ENCODE data around the gene KCNH6. TPM values are rescaled to one million over a fixed set of nuclear protein-coding genes. Genes with fewer than 3 reads are reported as not detected.

The KCNH6 gene
- total RNA-seq, 1 experiment from 2014 or later, result 1.6 TPM

GRCh38 chr17:63547083-63547523 is 23.9 kb downstream of the KCNH6 start:
- peaks cover 1% of the 10 kb centered on the region; the same call in 1 of the 2 replicates for H3K27me3 Mint-ChIP-seq (ENCODE audit: low read depth)
- Histone ChIP-seq H3K14ac (ENCODE audit: insufficient read depth, low read length) (no peak overlapping the region), H4K5ac (ENCODE audit: insufficient read length, low read depth, low read length) (no peak overlapping the region), H2BK5ac (ENCODE audit: insufficient read length, low read length) (no peak overlapping the region), H3K27me3 (ENCODE audit: insufficient read depth, low read length) (no peaks in the 10 kb centered on the region), H3K79me1 (ENCODE audit: insufficient read depth, low read depth, low read length, poor library complexity, severe bottlenecking) (no peaks in the 10 kb centered on the region), H2BK15ac (ENCODE audit: low read depth, low read length) (no peak overlapping the region), H3T11ph (ENCODE audit: low read length) (no peak overlapping the region), H3K23me2 (ENCODE audit: insufficient read length, low read depth, low read length, poor library complexity, severe bottlenecking) (peaks cover 9% of the 10 kb centered on the region), H2AFZ (ENCODE audit: low read length) (no peak overlapping the region), H3K27ac (ENCODE audit: insufficient read length, low read depth, low read length) (no peak overlapping the region), H2BK120ac (ENCODE audit: low read depth, low read length, poor library complexity, severe bottlenecking) (no peak overlapping the region), H4K8ac (replicated peaks; ENCODE audit: insufficient read length, low read depth, low read length) (no peak overlapping the region), H3K23ac (ENCODE audit: insufficient read length, low read depth, low read length) (no peak overlapping the region), H4K20me1 (ENCODE audit: control insufficient read depth, insufficient read depth, insufficient read length) (no peaks in the 10 kb centered on the region), H3K79me2 (ENCODE audit: insufficient read depth, low read length) (peaks cover 3% of the 10 kb centered on the region), H4K91ac (ENCODE audit: insufficient read length, low read depth, low read length) (no peak overlapping the region), H3K9me3 (ENCODE audit: control insufficient read depth, low read depth, low read length) (no peaks in the 10 kb centered on the region), H3K18ac (ENCODE audit: insufficient read length, low read depth, low read length) (no peak overlapping the region), H3K4me2 (ENCODE audit: insufficient read depth, insufficient read length, low read length) (no peak overlapping the region), H3K9ac (ENCODE audit: extremely low read depth, insufficient read length, low read length) (no peak overlapping the region), H2BK20ac (ENCODE audit: low read depth, low read length, poor library complexity, severe bottlenecking) (no peak overlapping the region), H3K56ac (ENCODE audit: insufficient read length, low read depth, low read length) (no peak overlapping the region), H2AK5ac (ENCODE audit: insufficient read length, low read length) (no peak overlapping the region), H3K4me1 (ENCODE audit: insufficient read depth, low read length) (no peaks in the 10 kb centered on the region; the same call in 1 of the 2 replicates), H2BK12ac (ENCODE audit: insufficient read length, low read depth, low read length) (no peak overlapping the region), H3K4ac (ENCODE audit: low read depth, low read length) (no peak overlapping the region)
- WGBS (ENCODE audit: extremely low coverage, insufficient read length, low lambda C conversion rate), result no CpG with 5 or more reads among the region's 5 CpGs
- no peak for DNase-seq
- TF ChIP-seq CTCF (conservative IDR thresholded peaks at IDR 0.05), result no peak
- H3K4me3 Mint-ChIP-seq, result no peak overlapping the region
- H3K4me1 Mint-ChIP-seq, result peaks cover 17 to 26% of the 10 kb centered on the region in 2 experiments
- no peaks in the 10 kb centered on the region for H3K9me3 Mint-ChIP-seq
- H3K27ac Mint-ChIP-seq, result no peak overlapping the region
- H3K36me3 Mint-ChIP-seq (ENCODE audit: insufficient read depth in 1 of 3, low read depth in 3 of 3), result no peaks in the 10 kb centered on the region; a peak in 1 of 7 replicates

Measured in H9 (cell line).